22Rv1 (cell line): ENCODE data around the gene INTS1.

Experiments
- CTCF ChIP-seq: fragments of 450-650 bp; IDR thresholded peaks from 2 replicates; pipeline ENCODE4 v1.5.1; 2017; ENCODE audit warnings: mild to moderate bottlenecking
- ZFX ChIP-seq: fragments of 450-650 bp; IDR thresholded peaks from 2 replicates; pipeline ENCODE4 v1.6.1; 2017; ENCODE audit warnings: antibody characterized with exemption, borderline replicate concordance

GRCh38 chr7:1478480-1478879, 25.7 kb downstream of the INTS1 start:
- TF ChIP-seq CTCF, result no peak
- TF ChIP-seq ZFX, result no peak
